Activated CD8-positive, alpha-beta memory T cell treated with anti-CD3 and anti-CD28 coated beads, Interleukin-2, amount 10 ng/mL, durations not matched to agents 7 days and 5 days (primary cell): Measurements from ENCODE around the gene CKAP2L. TPM values are rescaled to one million over a fixed set of nuclear protein-coding genes. Genes with fewer than 3 reads are reported as not detected.

Experiments used
- ATAC-seq: fragments of 150-1000 bp; cut with Tn5 transposase; one replicate; pipeline ENCODE4 v1.10.0; 2021; ENCODE audit warnings: moderate library complexity
- CTCF ChIA-PET: fragments of 350-600 bp; sonication (Branson Sonifier 250); formaldehyde crosslinking; loops from one replicate; lab custom pipeline; 2021; ENCODE audit warnings: antibody characterized with exemption; lab: Charles Lee
- DNase-seq: peaks from one replicate; pipeline ENCODE4 v3.0.0-alpha.2; 2020
- H3K27ac Mint-ChIP-seq: one replicate; pipeline ENCODE4 v1.8.0; 2021; ENCODE audit warnings: mild to moderate bottlenecking, mixed read lengths
- H3K27me3 Mint-ChIP-seq: one replicate; pipeline ENCODE4 v1.8.0; 2021; ENCODE audit warnings: mixed read lengths
- H3K36me3 Mint-ChIP-seq: one replicate; pipeline ENCODE4 v1.8.0; 2021; ENCODE audit warnings: mild to moderate bottlenecking, mixed read lengths
- H3K4me1 Mint-ChIP-seq: one replicate; pipeline ENCODE4 v1.8.0; 2021; ENCODE audit warnings: mixed read lengths
- H3K4me3 Mint-ChIP-seq: one replicate; pipeline ENCODE4 v1.8.0; 2021; ENCODE audit warnings: mild to moderate bottlenecking, moderate library complexity, mixed read lengths
- H3K9me3 Mint-ChIP-seq: one replicate; pipeline ENCODE4 v1.8.0; 2022; ENCODE audit warnings: low read depth, mixed read lengths
- total RNA-seq, 2 experiments: library from RNA; stranded (reverse); gene quantifications; one replicate each; pipeline ENCODE4 v1.2.3, GENCODE V29; 2021

CKAP2L gene
- total RNA-seq, 2 experiments from 2014 or later, result 62.2 to 68.8 TPM

- peaks cover 44% of the 10 kb centered on the region for H3K4me1 Mint-ChIP-seq
- H3K27me3 Mint-ChIP-seq, result no peaks in the 10 kb centered on the region
- H3K9me3 Mint-ChIP-seq, result peaks cover 7% of the 10 kb centered on the region
- H3K4me3 Mint-ChIP-seq, result no peak overlapping the region
- H3K36me3 Mint-ChIP-seq, result peaks cover 28% of the 10 kb centered on the region
- CTCF ChIA-PET, result no interaction called here
- no peak for DNase-seq
- peak; percentile 63 for ATAC-seq
- peak overlapping the region; percentile 71 for H3K27ac Mint-ChIP-seq
Observed at GRCh38 chr2:112798979-112799975, 34.9 kb upstream of the CKAP2L start.

- Mint-ChIP-seq H3K4me1 (peaks cover 37% of the 10 kb centered on the region), H3K27me3 (no peaks in the 10 kb centered on the region), H3K27ac (no peak overlapping the region), H3K36me3 (peaks cover 36% of the 10 kb centered on the region), H3K9me3 (peaks cover 12% of the 10 kb centered on the region), H3K4me3 (no peak overlapping the region)
- no peak for ATAC-seq
- no peak for DNase-seq
- CTCF ChIA-PET, result interaction anchor here (1.0 to 1.6 kb wide), 2 partner anchors 23 to 33 kb away, joined by 4 to 5 read pairs; no protein-coding TSS in a partner anchor
Observed at GRCh38 chr2:112796486-112796885, 32.1 kb upstream of the CKAP2L start.

- Mint-ChIP-seq H3K4me1 (peaks cover 37% of the 10 kb centered on the region), H3K27me3 (no peaks in the 10 kb centered on the region), H3K4me3 (no peak overlapping the region), H3K27ac (no peak overlapping the region), H3K36me3 (peaks cover 36% of the 10 kb centered on the region), H3K9me3 (peaks cover 12% of the 10 kb centered on the region)
- DNase-seq, result no peak
- ATAC-seq, result no peak
- CTCF ChIA-PET, result interaction anchor here (0.6 to 1.6 kb wide), 4 partner anchors 12 to 33 kb away, joined by 4 to 6 read pairs (median 4); partner anchors contain the start of gene IL1A
Observed at GRCh38 chr2:112795774-112796173, 31.4 kb upstream of the CKAP2L start.

- CTCF ChIA-PET, result interaction anchor here (1.4 to 1.6 kb wide), 2 partner anchors 11 to 32 kb away, joined by 4 to 6 read pairs; partner anchors contain the start of gene IL1A
- Mint-ChIP-seq H3K27ac (peak overlapping the region; percentile 16), H3K27me3 (no peaks in the 10 kb centered on the region), H3K36me3 (peaks cover 37% of the 10 kb centered on the region), H3K9me3 (peaks cover 12% of the 10 kb centered on the region), H3K4me3 (no peak overlapping the region), H3K4me1 (peaks cover 31% of the 10 kb centered on the region)
- no peak for ATAC-seq
- no peak for DNase-seq
Observed at GRCh38 chr2:112794841-112795240, 30.4 kb upstream of the CKAP2L start.

GRCh38 chr2:112794131-112794733 lies 29.8 kb upstream of the CKAP2L start:
- CTCF ChIA-PET, result interaction anchor here (1.3 kb wide), 1 partner anchor 91 kb away, joined by 4 read pairs; no protein-coding TSS in a partner anchor
- H3K4me3 Mint-ChIP-seq, result no peak overlapping the region

GRCh38 chr2:112793449-112793978 lies 29.1 kb upstream of the CKAP2L start:
- no peaks in the 10 kb centered on the region for H3K27me3 Mint-ChIP-seq
- CTCF ChIA-PET, result interaction anchor here (1.3 kb wide), 1 partner anchor 92 kb away, joined by 4 read pairs; no protein-coding TSS in a partner anchor
- DNase-seq (no peak), ATAC-seq (peak; percentile 40)
- H3K36me3 Mint-ChIP-seq, result peaks cover 34% of the 10 kb centered on the region
- H3K4me1 Mint-ChIP-seq, result peaks cover 20% of the 10 kb centered on the region
- peaks cover 12% of the 10 kb centered on the region for H3K9me3 Mint-ChIP-seq
- no peak overlapping the region for H3K4me3 Mint-ChIP-seq
- peak overlapping the region; percentile 34 for H3K27ac Mint-ChIP-seq

More at GRCh38 chr2:112794131-112794733, 29.8 kb upstream of the CKAP2L start:
- Mint-ChIP-seq H3K4me1 (peaks cover 25% of the 10 kb centered on the region), H3K27ac (peak overlapping the region; percentile 58), H3K9me3 (peaks cover 12% of the 10 kb centered on the region), H3K27me3 (no peaks in the 10 kb centered on the region), H3K36me3 (peaks cover 36% of the 10 kb centered on the region)
- ATAC-seq (peak; percentile 94), DNase-seq (peak; percentile 81)

- H3K4me1 Mint-ChIP-seq, result peaks cover 24% of the 10 kb centered on the region
- no peak for DNase-seq
- CTCF ChIA-PET, result no interaction called here
- H3K27ac Mint-ChIP-seq, result no peak overlapping the region
- peaks cover 28% of the 10 kb centered on the region for H3K36me3 Mint-ChIP-seq
- peaks cover 9% of the 10 kb centered on the region for H3K9me3 Mint-ChIP-seq
- ATAC-seq, result no peak
- no peaks in the 10 kb centered on the region for H3K27me3 Mint-ChIP-seq
- no peak overlapping the region for H3K4me3 Mint-ChIP-seq
Observed at GRCh38 chr2:112792419-112792818, 28.0 kb upstream of the CKAP2L start.

- CTCF ChIA-PET, result no interaction called here
- peaks cover 22% of the 10 kb centered on the region for H3K36me3 Mint-ChIP-seq
- no peak overlapping the region for H3K4me3 Mint-ChIP-seq
- H3K27ac Mint-ChIP-seq, result no peak overlapping the region
- no peak for ATAC-seq
- no peaks in the 10 kb centered on the region for H3K27me3 Mint-ChIP-seq
- H3K4me1 Mint-ChIP-seq, result peaks cover 29% of the 10 kb centered on the region
- DNase-seq, result no peak
- peaks cover 7% of the 10 kb centered on the region for H3K9me3 Mint-ChIP-seq
Observed at GRCh38 chr2:112791693-112792230, 27.4 kb upstream of the CKAP2L start.

GRCh38 chr2:112791019-112791418 lies 26.6 kb upstream of the CKAP2L start:
- no peak overlapping the region for H3K27ac Mint-ChIP-seq
- ATAC-seq, result no peak
- no peak overlapping the region for H3K4me3 Mint-ChIP-seq
- H3K4me1 Mint-ChIP-seq, result peaks cover 33% of the 10 kb centered on the region
- H3K36me3 Mint-ChIP-seq, result peaks cover 19% of the 10 kb centered on the region
- H3K9me3 Mint-ChIP-seq, result peaks cover 7% of the 10 kb centered on the region
- CTCF ChIA-PET, result no interaction called here
- H3K27me3 Mint-ChIP-seq, result no peaks in the 10 kb centered on the region
- DNase-seq, result no peak

GRCh38 chr2:112790305-112790704 lies 25.9 kb upstream of the CKAP2L start:
- peaks cover 5% of the 10 kb centered on the region for H3K9me3 Mint-ChIP-seq
- peaks cover 30% of the 10 kb centered on the region for H3K4me1 Mint-ChIP-seq
- DNase-seq (no peak), ATAC-seq (no peak)
- no peak overlapping the region for H3K4me3 Mint-ChIP-seq
- peaks cover 16% of the 10 kb centered on the region for H3K36me3 Mint-ChIP-seq
- CTCF ChIA-PET, result interaction anchor here (1.0 kb wide), 1 partner anchor 19 kb away, joined by 3 read pairs; no protein-coding TSS in a partner anchor
- H3K27me3 Mint-ChIP-seq, result no peaks in the 10 kb centered on the region
- H3K27ac Mint-ChIP-seq, result no peak overlapping the region

GRCh38 chr2:112789186-112789585 lies 24.8 kb upstream of the CKAP2L start:
- DNase-seq (no peak), ATAC-seq (no peak)
- H3K27me3 Mint-ChIP-seq, result no peaks in the 10 kb centered on the region
- H3K36me3 Mint-ChIP-seq, result peaks cover 12% of the 10 kb centered on the region
- H3K4me3 Mint-ChIP-seq, result no peak overlapping the region
- CTCF ChIA-PET, result interaction anchor here (1.0 kb wide), 1 partner anchor 10 kb away, joined by 3 read pairs; no protein-coding TSS in a partner anchor
- H3K27ac Mint-ChIP-seq, result no peak overlapping the region
- H3K4me1 Mint-ChIP-seq, result peaks cover 23% of the 10 kb centered on the region
- H3K9me3 Mint-ChIP-seq, result peaks cover 5% of the 10 kb centered on the region

GRCh38 chr2:112788653-112789052 lies 24.2 kb upstream of the CKAP2L start:
- CTCF ChIA-PET, result interaction anchor here (1.0 kb wide), 2 partner anchors 10 to 96 kb away, joined by 3 to 4 read pairs; no protein-coding TSS in a partner anchor
- peaks cover 12% of the 10 kb centered on the region for H3K36me3 Mint-ChIP-seq
- H3K9me3 Mint-ChIP-seq, result peaks cover 5% of the 10 kb centered on the region
- no peaks in the 10 kb centered on the region for H3K27me3 Mint-ChIP-seq
- DNase-seq, result no peak
- H3K4me3 Mint-ChIP-seq, result no peak overlapping the region
- peaks cover 20% of the 10 kb centered on the region for H3K4me1 Mint-ChIP-seq
- H3K27ac Mint-ChIP-seq, result no peak overlapping the region
- no peak for ATAC-seq
